GM13976 (cell line): Measurements from ENCODE around the gene GALNT11.
"Not testable (repeated sequence)": the region's sequence is repeated elsewhere in the genome, so short reads cannot be mapped to it uniquely, and the experiment has no call there.

Source experiments
- DNase-seq: peaks from one replicate; pipeline ENCODE4 v3.0.0; 2012; ENCODE audit warnings: low spot score
- CTCF ChIP-seq: IDR thresholded peaks from 2 replicates; pipeline ENCODE4 v1.5.1; 2012; ENCODE audit warnings: borderline replicate concordance, mild to moderate bottlenecking; ENCODE audit not compliant: insufficient read depth; ENCODE audit errors: extremely low read depth, missing control alignments, control extremely low read depth
- in situ Hi-C: fragments of 300-500 bp; cut with MboI; formaldehyde crosslinking; loops from one replicate; pipeline ENCODE4 v1.12.0; 2022; ENCODE audit warnings: low sequenced_read_pairs, mixed read lengths, inconsistent platforms; ENCODE audit not compliant: unreplicated experiment

GALNT11 gene

GRCh38 chr7:152035817-152036216, 10.3 kb downstream of the GALNT11 start:
- no peak for TF ChIP-seq CTCF

GRCh38 chr7:152038410-152038809, 12.9 kb downstream of the GALNT11 start:
- in situ Hi-C loops, DNase-seq: not testable (repeated sequence)

More at GRCh38 chr7:152035817-152036216, 10.3 kb downstream of the GALNT11 start:
- DNase-seq, result no peak
- in situ Hi-C loops, result no loop called here

GRCh38 chr7:152043086-152043485, 17.6 kb downstream of the GALNT11 start:
- in situ Hi-C loops, DNase-seq: not testable (repeated sequence)

GRCh38 chr7:152044909-152045308, 19.4 kb downstream of the GALNT11 start:
- DNase-seq, in situ Hi-C loops: not testable (repeated sequence)

- no peak for TF ChIP-seq CTCF
- DNase-seq, result no peak
- in situ Hi-C loops, result no loop called here
These were observed 21.1 kb downstream of the GALNT11 start for GRCh38 chr7:152046531-152046930.

- no peak for DNase-seq
- in situ Hi-C loops, result no loop called here
- TF ChIP-seq CTCF, result no peak
These were observed 22.6 kb downstream of the GALNT11 start for GRCh38 chr7:152048051-152048450.

GRCh38 chr7:152050547-152050971, 25.1 kb downstream of the GALNT11 start:
- no peak for TF ChIP-seq CTCF
- in situ Hi-C loops, result no loop called here
- no peak for DNase-seq

GRCh38 chr7:152051968-152052367, 26.5 kb downstream of the GALNT11 start:
- no peak for TF ChIP-seq CTCF
- DNase-seq, result no peak
- in situ Hi-C loops, result no loop called here

GRCh38 chr7:152052771-152053170, 27.3 kb downstream of the GALNT11 start:
- no peak for TF ChIP-seq CTCF
- DNase-seq, result no peak
- in situ Hi-C loops, result no loop called here
